ENCODE data around the gene ERVFRD-1.
"Not testable (repeated sequence)": the region's sequence is repeated elsewhere in the genome, so short reads cannot be mapped to it uniquely, and the experiment has no call there.

The ERVFRD-1 gene

GRCh38 chr6:11139051-11139960, 27.8 kb upstream of the ERVFRD-1 start:
- no peak overlapping the region for H3K27ac Mint-ChIP-seq
- no peak for DNase-seq (ENCODE audit: low spot score)
- H3K36me3 Mint-ChIP-seq (ENCODE audit: low read depth): peaks cover 7% of the 10 kb centered on the region
- no peaks in the 10 kb centered on the region for H3K9me3 Mint-ChIP-seq
- no peaks in the 10 kb centered on the region for H3K4me1 Mint-ChIP-seq (ENCODE audit: low read depth)
- H3K27me3 Mint-ChIP-seq (ENCODE audit: low read depth): peaks cover 2% of the 10 kb centered on the region
- no peak overlapping the region for H3K4me3 Mint-ChIP-seq

- Mint-ChIP-seq H3K27ac (no peak overlapping the region), H3K36me3 (ENCODE audit: low read depth) (peaks cover 7% of the 10 kb centered on the region), H3K9me3 (no peaks in the 10 kb centered on the region), H3K4me3 (no peak overlapping the region), H3K27me3 (ENCODE audit: low read depth) (no peaks in the 10 kb centered on the region), H3K4me1 (ENCODE audit: low read depth) (no peaks in the 10 kb centered on the region)
- no peak for DNase-seq (ENCODE audit: low spot score)
Measured at GRCh38 chr6:11136809-11137208, 25.3 kb upstream of the ERVFRD-1 start.

- H3K36me3 Mint-ChIP-seq (ENCODE audit: low read depth): peaks cover 8% of the 10 kb centered on the region
- no peaks in the 10 kb centered on the region for H3K27me3 Mint-ChIP-seq (ENCODE audit: low read depth)
- no peak overlapping the region for H3K27ac Mint-ChIP-seq
- no peak for DNase-seq (ENCODE audit: low spot score)
- peaks cover 9% of the 10 kb centered on the region for H3K4me1 Mint-ChIP-seq (ENCODE audit: low read depth)
- H3K9me3 Mint-ChIP-seq: no peaks in the 10 kb centered on the region
- no peak overlapping the region for H3K4me3 Mint-ChIP-seq
Measured at GRCh38 chr6:11133281-11133680, 21.8 kb upstream of the ERVFRD-1 start.

- Mint-ChIP-seq H3K9me3 (no peaks in the 10 kb centered on the region), H3K27ac (no peak overlapping the region), H3K4me3 (no peak overlapping the region), H3K27me3 (ENCODE audit: low read depth) (no peaks in the 10 kb centered on the region), H3K36me3 (ENCODE audit: low read depth) (peaks cover 10% of the 10 kb centered on the region), H3K4me1 (ENCODE audit: low read depth) (peaks cover 9% of the 10 kb centered on the region)
- no peak for DNase-seq (ENCODE audit: low spot score)
Measured at GRCh38 chr6:11132194-11132888, 20.8 kb upstream of the ERVFRD-1 start.

- peaks cover 9% of the 10 kb centered on the region for H3K4me1 Mint-ChIP-seq (ENCODE audit: low read depth)
- H3K4me3 Mint-ChIP-seq: no peak overlapping the region
- no peak for DNase-seq (ENCODE audit: low spot score)
- H3K27me3 Mint-ChIP-seq (ENCODE audit: low read depth): no peaks in the 10 kb centered on the region
- H3K27ac Mint-ChIP-seq: no peak overlapping the region
- peaks cover 19% of the 10 kb centered on the region for H3K36me3 Mint-ChIP-seq (ENCODE audit: low read depth)
- H3K9me3 Mint-ChIP-seq: no peaks in the 10 kb centered on the region
Measured at GRCh38 chr6:11130605-11131004, 19.1 kb upstream of the ERVFRD-1 start.

- no peak for DNase-seq (ENCODE audit: low spot score)
- no peaks in the 10 kb centered on the region for H3K27me3 Mint-ChIP-seq (ENCODE audit: low read depth)
- peaks cover 9% of the 10 kb centered on the region for H3K4me1 Mint-ChIP-seq (ENCODE audit: low read depth)
- peaks cover 18% of the 10 kb centered on the region for H3K36me3 Mint-ChIP-seq (ENCODE audit: low read depth)
- H3K4me3 Mint-ChIP-seq: no peak overlapping the region
- H3K27ac Mint-ChIP-seq: no peak overlapping the region
- no peaks in the 10 kb centered on the region for H3K9me3 Mint-ChIP-seq
Measured at GRCh38 chr6:11129908-11130565, 18.5 kb upstream of the ERVFRD-1 start.

- Mint-ChIP-seq H3K27me3 (ENCODE audit: low read depth) (no peaks in the 10 kb centered on the region), H3K9me3 (no peaks in the 10 kb centered on the region), H3K36me3 (ENCODE audit: low read depth) (peaks cover 13% of the 10 kb centered on the region), H3K4me1 (ENCODE audit: low read depth) (peaks cover 16% of the 10 kb centered on the region), H3K27ac (no peak overlapping the region), H3K4me3 (no peak overlapping the region)
- DNase-seq (ENCODE audit: low spot score): no peak
Measured at GRCh38 chr6:11128608-11129007, 17.1 kb upstream of the ERVFRD-1 start.

GRCh38 chr6:11126876-11127275, 15.4 kb upstream of the ERVFRD-1 start:
- Mint-ChIP-seq H3K36me3 (ENCODE audit: low read depth) (peaks cover 13% of the 10 kb centered on the region), H3K9me3 (no peaks in the 10 kb centered on the region), H3K4me1 (ENCODE audit: low read depth) (peaks cover 17% of the 10 kb centered on the region), H3K27ac (no peak overlapping the region), H3K4me3 (no peak overlapping the region), H3K27me3 (ENCODE audit: low read depth) (no peaks in the 10 kb centered on the region)
- DNase-seq (ENCODE audit: low spot score): no peak

GRCh38 chr6:11123978-11124377, 12.5 kb upstream of the ERVFRD-1 start:
- peaks cover 12% of the 10 kb centered on the region for H3K4me1 Mint-ChIP-seq (ENCODE audit: low read depth)
- H3K27ac Mint-ChIP-seq: no peak overlapping the region
- H3K9me3 Mint-ChIP-seq: no peaks in the 10 kb centered on the region
- H3K27me3 Mint-ChIP-seq (ENCODE audit: low read depth): no peaks in the 10 kb centered on the region
- no peak for DNase-seq (ENCODE audit: low spot score)
- no peak overlapping the region for H3K4me3 Mint-ChIP-seq
- peaks cover 13% of the 10 kb centered on the region for H3K36me3 Mint-ChIP-seq (ENCODE audit: low read depth)

GRCh38 chr6:11122380-11122779, 10.9 kb upstream of the ERVFRD-1 start:
- H3K27ac Mint-ChIP-seq: no peak overlapping the region
- no peaks in the 10 kb centered on the region for H3K27me3 Mint-ChIP-seq (ENCODE audit: low read depth)
- no peak for DNase-seq (ENCODE audit: low spot score)
- H3K4me1 Mint-ChIP-seq (ENCODE audit: low read depth): peaks cover 12% of the 10 kb centered on the region
- H3K9me3 Mint-ChIP-seq: no peaks in the 10 kb centered on the region
- no peak overlapping the region for H3K4me3 Mint-ChIP-seq
- H3K36me3 Mint-ChIP-seq (ENCODE audit: low read depth): peaks cover 10% of the 10 kb centered on the region

- DNase-seq (ENCODE audit: low spot score): no peak
Measured at GRCh38 chr6:11121851-11122250, 10.3 kb upstream of the ERVFRD-1 start.

GRCh38 chr6:11120271-11121005, 8.9 kb upstream of the ERVFRD-1 start:
- no peak overlapping the region for H3K27ac Mint-ChIP-seq
- DNase-seq (ENCODE audit: low spot score): no peak
- H3K36me3 Mint-ChIP-seq (ENCODE audit: low read depth): no peaks in the 10 kb centered on the region
- no peaks in the 10 kb centered on the region for H3K27me3 Mint-ChIP-seq (ENCODE audit: low read depth)
- H3K4me3 Mint-ChIP-seq: no peak overlapping the region
- no peaks in the 10 kb centered on the region for H3K9me3 Mint-ChIP-seq
- peaks cover 15% of the 10 kb centered on the region for H3K4me1 Mint-ChIP-seq (ENCODE audit: low read depth)

More at GRCh38 chr6:11121851-11122250, 10.3 kb upstream of the ERVFRD-1 start:
- H3K4me1 Mint-ChIP-seq (ENCODE audit: low read depth): peaks cover 12% of the 10 kb centered on the region
- H3K27me3 Mint-ChIP-seq (ENCODE audit: low read depth): no peaks in the 10 kb centered on the region
- peaks cover 8% of the 10 kb centered on the region for H3K36me3 Mint-ChIP-seq (ENCODE audit: low read depth)
- H3K9me3 Mint-ChIP-seq: no peaks in the 10 kb centered on the region
- no peak overlapping the region for H3K4me3 Mint-ChIP-seq
- no peak overlapping the region for H3K27ac Mint-ChIP-seq

GRCh38 chr6:11115808-11116536, 4.4 kb upstream of the ERVFRD-1 start:
- not testable (repeated sequence) for H3K27me3 Mint-ChIP-seq (ENCODE audit: low read depth); H3K4me3 Mint-ChIP-seq; H3K36me3 Mint-ChIP-seq (ENCODE audit: low read depth); H3K9me3 Mint-ChIP-seq; H3K27ac Mint-ChIP-seq
- DNase-seq (ENCODE audit: low spot score): peak; percentile 29
- peaks cover 21% of the 10 kb centered on the region for H3K4me1 Mint-ChIP-seq (ENCODE audit: low read depth)
